IMR-90 (cell line): ENCODE data around the gene KIF3A. TPM values are rescaled to one million over a fixed set of nuclear protein-coding genes. Genes with fewer than 3 reads are reported as not detected.
A peak's percentile ranks its signal among the peaks of the same experiment; 100 is the strongest.

Experiments
- ATAC-seq: fragments of 200-7000 bp; cut with Tn5 transposase; 2 replicates; pipeline ENCODE4 v1.9.1; 2020; ENCODE audit warnings: low read depth, mild to moderate bottlenecking, moderate library complexity
- BruUV-seq: library from RNA; stranded (reverse); fragments of 400-500 nt; replicated peaks from 2 replicates; lab custom pipeline; 2021; lab: Mats Ljungman, UMichigan
- CTCF ChIA-PET: fragments of 300-600 bp; formaldehyde crosslinking; extraction: SDS; loops from one replicate; lab custom pipeline; 2021; ENCODE audit warnings: antibody characterized with exemption; lab: Yijun Ruan, JAX
- POLR2A ChIA-PET: fragments of 300-600 bp; sonication (Branson Sonifier 250); formaldehyde crosslinking; loops from one replicate; lab custom pipeline; 2022; ENCODE audit warnings: antibody characterized with exemption; ENCODE audit not compliant: unreplicated experiment; lab: Charles Lee
- DNase-seq: peaks from one replicate; pipeline ENCODE4 v3.0.0; 2013
- H2AFZ ChIP-seq: replicated peaks from 2 replicates; pipeline ENCODE3; 2013; ENCODE audit warnings: low read length, mild to moderate bottlenecking; ENCODE audit not compliant: poor library complexity
- H2AK5ac ChIP-seq: 2 replicates; pipeline ENCODE4 v1.6.1; 2013; ENCODE audit warnings: low read depth, low read length, inconsistent platforms
- H2AK9ac ChIP-seq: replicated peaks from 2 replicates; pipeline ENCODE3; 2013; ENCODE audit warnings: mild to moderate bottlenecking, low read depth, low read length, moderate library complexity; ENCODE audit not compliant: poor library complexity
- H2BK120ac ChIP-seq: 2 replicates; pipeline ENCODE4 v1.6.1; 2013; ENCODE audit warnings: low read depth, low read length, inconsistent platforms
- H2BK15ac ChIP-seq: 3 replicates; pipeline ENCODE4 v1.6.1; 2013; ENCODE audit warnings: low read depth, low read length, inconsistent platforms
- H2BK20ac ChIP-seq: 2 replicates; pipeline ENCODE4 v1.6.1; 2013; ENCODE audit warnings: low read depth, mild to moderate bottlenecking, inconsistent platforms, low read length, moderate library complexity
- H2BK5ac ChIP-seq: 2 replicates; pipeline ENCODE4 v1.6.1; 2013; ENCODE audit warnings: mild to moderate bottlenecking, low read depth, low read length, inconsistent platforms; ENCODE audit not compliant: poor library complexity, severe bottlenecking
- H3K14ac ChIP-seq: replicated peaks from 2 replicates; pipeline ENCODE4 v1.6.1; 2013; ENCODE audit warnings: low read depth, low read length, inconsistent platforms
- H3K18ac ChIP-seq: 2 replicates; pipeline ENCODE4 v1.6.1; 2013; ENCODE audit warnings: low read depth, low read length, control low read depth
- H3K23ac ChIP-seq: 2 replicates; pipeline ENCODE4 v1.6.1; 2013; ENCODE audit warnings: low read depth, low read length, inconsistent platforms
- H3K27ac ChIP-seq: 2 replicates; pipeline ENCODE4 v1.5.1; 2013; ENCODE audit warnings: mild to moderate bottlenecking, control low read depth, low read length; ENCODE audit not compliant: insufficient read depth
- H3K27me3 ChIP-seq: 2 replicates; pipeline ENCODE4 v1.6.1; 2013; ENCODE audit warnings: low read length; ENCODE audit not compliant: control insufficient read depth, insufficient read depth
- H3K36me3 ChIP-seq: 2 replicates; pipeline ENCODE4 v1.6.1; 2013; ENCODE audit warnings: low read length, mixed read lengths; ENCODE audit not compliant: control insufficient read depth, insufficient read depth
- H3K4ac ChIP-seq: 2 replicates; pipeline ENCODE4 v1.6.1; 2013; ENCODE audit warnings: low read depth, low read length, inconsistent platforms
- H3K4me1 ChIP-seq: 2 replicates; pipeline ENCODE4 v1.6.1; 2013; ENCODE audit warnings: low read length, mixed read lengths; ENCODE audit not compliant: control insufficient read depth, insufficient read depth
- H3K4me2 ChIP-seq: 2 replicates; pipeline ENCODE4 v1.6.1; 2013; ENCODE audit warnings: low read depth, mild to moderate bottlenecking, control low read depth, low read length, moderate library complexity
- H3K4me3 ChIP-seq: 2 replicates; pipeline ENCODE4 v1.5.1; 2013; ENCODE audit warnings: low read depth, mild to moderate bottlenecking, control low read depth, low read length, moderate library complexity; ENCODE audit not compliant: insufficient read depth
- H3K56ac ChIP-seq: 2 replicates; pipeline ENCODE4 v1.6.1; 2013; ENCODE audit warnings: low read length, inconsistent platforms; ENCODE audit not compliant: insufficient read depth; ENCODE audit errors: extremely low read depth
- H3K79me1 ChIP-seq, 2 experiments: 2 replicates each; pipeline ENCODE4 v1.6.1; 2013; ENCODE audit warnings: low read length in 2 of 2, inconsistent platforms in 1 of 2, low read depth in 1 of 2
- H3K9ac ChIP-seq: 2 replicates; pipeline ENCODE4 v1.6.1; 2013; ENCODE audit warnings: low read depth, low read length, control low read depth
- H3K9me1 ChIP-seq: 2 replicates; pipeline ENCODE4 v1.6.1; 2013; ENCODE audit warnings: low read length, inconsistent platforms; ENCODE audit not compliant: insufficient read depth
- H3K9me3 ChIP-seq: 2 replicates; pipeline ENCODE4 v1.6.1; 2013; ENCODE audit warnings: low read length; ENCODE audit not compliant: control insufficient read depth, insufficient read depth
- H4K20me1 ChIP-seq: 2 replicates; pipeline ENCODE4 v1.6.1; 2013; ENCODE audit warnings: low read length, inconsistent platforms; ENCODE audit not compliant: insufficient read depth
- H4K5ac ChIP-seq: 2 replicates; pipeline ENCODE4 v1.6.1; 2013; ENCODE audit warnings: mild to moderate bottlenecking, low read depth, low read length, control low read depth
- H4K8ac ChIP-seq, 2 experiments: 2 replicates each; pipeline ENCODE4 v1.6.1; 2013; ENCODE audit warnings: low read depth in 2 of 2, low read length in 2 of 2, control low read depth in 1 of 2, inconsistent platforms in 1 of 2
- H4K91ac ChIP-seq: 2 replicates; pipeline ENCODE4 v1.6.1; 2013; ENCODE audit warnings: low read depth, low read length, inconsistent platforms; ENCODE audit not compliant: insufficient read depth
- BHLHE40 ChIP-seq: fragments of 150-350 bp; IDR thresholded peaks from 2 replicates; pipeline ENCODE4 v1.6.1; 2016; ENCODE audit warnings: mild to moderate bottlenecking, low read depth, low read length
- CHD1 ChIP-seq: IDR thresholded peaks from 2 replicates; pipeline ENCODE4 v1.6.1; 2012; ENCODE audit warnings: low read depth, low read length, improper control_type of control experiment
- MAZ ChIP-seq: IDR thresholded peaks from 2 replicates; pipeline ENCODE4 v1.6.1; 2012; ENCODE audit warnings: low read depth, mild to moderate bottlenecking, low read length, improper control_type of control experiment, moderate library complexity, borderline replicate concordance
- MXI1 ChIP-seq: IDR thresholded peaks from 2 replicates; pipeline ENCODE4 v1.6.1; 2012; ENCODE audit warnings: low read depth, mild to moderate bottlenecking, low read length, moderate library complexity, borderline replicate concordance
- NFE2L2 ChIP-seq: fragments of 150-350 bp; IDR thresholded peaks from 2 replicates; pipeline ENCODE4 v1.6.1; 2016; ENCODE audit warnings: low read depth, mild to moderate bottlenecking, low read length
- POLR2A ChIP-seq: IDR thresholded peaks from 2 replicates; pipeline ENCODE4 v1.6.1; 2012; ENCODE audit warnings: mild to moderate bottlenecking, low read depth, low read length
- RAD21 ChIP-seq: IDR thresholded peaks from 2 replicates; pipeline ENCODE4 v1.6.1; 2012; ENCODE audit warnings: low read length, improper control_type of control experiment
- RCOR1 ChIP-seq: IDR thresholded peaks from 2 replicates; pipeline ENCODE4 v1.6.1; 2012; ENCODE audit warnings: mild to moderate bottlenecking, low read length, improper control_type of control experiment; ENCODE audit not compliant: insufficient replicate concordance
- RFX5 ChIP-seq: IDR thresholded peaks from 2 replicates; pipeline ENCODE4 v1.8.0; 2012; ENCODE audit warnings: low read depth, mild to moderate bottlenecking, low read length, moderate library complexity
- SMC3 ChIP-seq: fragments of 150-350 bp; IDR thresholded peaks from 2 replicates; pipeline ENCODE4 v1.6.1; 2016; ENCODE audit warnings: low read depth, mild to moderate bottlenecking, antibody characterized with exemption, low read length, moderate library complexity
- WGBS, 2 experiments: methylation state at CpG; one replicate each; pipeline versions ENCODE4 v1.1.5 to v1.1.7; 2013; ENCODE audit warnings: missing lambda C conversion rate in 2 of 2; ENCODE audit not compliant: insufficient read length in 1 of 2; ENCODE audit errors: extremely low coverage in 2 of 2; 5-methylcytosine and 5-hydroxymethylcytosine counted together
- dilution Hi-C: fragments of 300-500 bp; cut with HindIII; formaldehyde crosslinking; loops from one replicate; pipeline ENCODE4 v1.14.3; 2018; ENCODE audit warnings: low sequenced_read_pairs; ENCODE audit not compliant: unreplicated experiment
- in situ Hi-C: fragments of 300-500 bp; cut with MboI; formaldehyde crosslinking; loops from 3 replicates; pipeline ENCODE4 v1.14.3; 2019; ENCODE audit warnings: low sequenced_read_pairs, inconsistent platforms, mixed read lengths
- intact Hi-C: fragments of 100-400 bp; cut with micrococcal nuclease; formaldehyde crosslinking; loops from 2 replicates; pipeline ENCODE4 v1.10.0; 2022
- polyA plus RNA-seq, 3 experiments: library from polyadenylated mRNA; depleted of rRNA; stranded (reverse); fragments of >200 nt; gene quantifications; 2 replicates each; pipeline ENCODE4 v1.2.3, GENCODE V29; 2012; ENCODE audit warnings: low replicate concordance in 1 of 3
- total RNA-seq: library from RNA; depleted of rRNA; stranded (reverse); fragments of >200 nt; gene quantifications from 2 replicates; pipeline ENCODE4 v1.2.3, GENCODE V29; 2012

The KIF3A gene
- total and polyA plus RNA-seq, 2 of the 4 experiments (the other 2 are of a cell fraction) = 4.3 to 4.5 TPM

- WGBS, 2 experiments = 70% methylated on average over 9 of the region's 22 CpGs; no CpG with 5 or more reads in 1 of the 2 experiments
- CTCF ChIA-PET = no interaction called here
- dilution Hi-C loops = no loop called here
Measured at GRCh38 chr5:132667761-132668705, 69.3 kb downstream of the KIF3A start.

More at GRCh38 chr5:132667761-132668705, 69.3 kb downstream of the KIF3A start:
- no peaks in the 10 kb centered on the region for H3K36me3 ChIP-seq
- H3K9me3 ChIP-seq = no peaks in the 10 kb centered on the region
- TF ChIP-seq CHD1 (no peak), RAD21 (no peak), MXI1 (no peak), SMC3 (no peak), MAZ (no peak), POLR2A (no peak), RFX5 (no peak), RCOR1 (no peak), NFE2L2 (no peak), BHLHE40 (no peak)
- H4K8ac ChIP-seq = no peak overlapping the region
- no peaks in the 10 kb centered on the region for H3K79me1 ChIP-seq
- H3K27ac ChIP-seq = no peak overlapping the region
- H3K23ac ChIP-seq = no peak overlapping the region
- no peaks in the 10 kb centered on the region for H4K20me1 ChIP-seq
- H4K5ac ChIP-seq = no peak overlapping the region
- H2BK15ac ChIP-seq = no peak overlapping the region
- no peak overlapping the region for H3K18ac ChIP-seq
- no peak for DNase-seq
- intact Hi-C loops = no loop called here
- POLR2A ChIA-PET = no interaction called here
- ATAC-seq = no peak
- in situ Hi-C loops = no loop called here
- H2BK20ac ChIP-seq = no peak overlapping the region
- H3K14ac ChIP-seq = no peak overlapping the region
- H3K9ac ChIP-seq = no peak overlapping the region
- H3K4me3 ChIP-seq = no peak overlapping the region
- no peak overlapping the region for H2BK5ac ChIP-seq
- H2BK120ac ChIP-seq = no peak overlapping the region
- no peak overlapping the region for H3K4ac ChIP-seq
- H3K27me3 ChIP-seq = no peaks in the 10 kb centered on the region
- no peak overlapping the region for H3K56ac ChIP-seq
- no peaks in the 10 kb centered on the region for H3K9me1 ChIP-seq
- peaks cover 3% of the 10 kb centered on the region; the same call in 1 of the 2 replicates for H3K4me1 ChIP-seq
- H2AK5ac ChIP-seq = no peak overlapping the region
- BruUV-seq = no TSS peak
- H2AK9ac ChIP-seq = peak overlapping the region; percentile 57
- H3K4me2 ChIP-seq = no peak overlapping the region
- H4K91ac ChIP-seq = no peak overlapping the region
- H2AFZ ChIP-seq = peak overlapping the region; percentile 41
